ENCODE measurements around the gene RECQL5.

GRCh38 chr17:75712446-75712845 lies 45.5 kb upstream of the RECQL5 start:
- no peak for TF ChIP-seq CTCF (IDR thresholded peaks at IDR 0.05)
- TF ChIP-seq POLR2AphosphoS5 (IDR thresholded peaks at IDR 0.05), result no peak
- TF ChIP-seq EP300 (IDR thresholded peaks at IDR 0.05; ENCODE audit: low read depth), result no peak
- TF ChIP-seq POLR2A (IDR thresholded peaks at IDR 0.05), result no peak
